ENCODE results near the gene ZBTB22. TPM values are rescaled to one million over a fixed set of nuclear protein-coding genes. Genes with fewer than 3 reads are reported as not detected.

Gene ZBTB22
- total RNA-seq, 2 donors from 2014 or later = 15.0 to 29.5 TPM

DNA sequence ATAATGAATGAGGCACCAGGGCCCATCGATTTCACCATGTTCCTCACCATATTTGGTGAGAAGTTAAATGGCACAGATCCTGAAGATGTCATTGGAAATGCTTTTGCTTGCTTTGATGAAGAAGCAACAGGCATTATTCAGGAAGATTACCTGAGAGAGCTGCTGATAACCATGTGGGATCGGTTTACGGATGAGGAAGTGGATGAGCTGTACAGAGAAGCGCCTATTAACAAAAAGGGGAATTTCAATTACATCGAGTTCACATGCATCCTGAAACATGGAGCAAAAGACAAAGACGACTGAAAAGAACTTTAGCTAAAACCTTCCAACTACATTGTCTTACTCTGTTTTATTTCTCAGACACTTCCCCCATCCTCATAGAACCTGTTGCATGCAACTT lies 21.6 kb upstream of the ZBTB22 start:
- TF ChIP-seq, protein P1, sequence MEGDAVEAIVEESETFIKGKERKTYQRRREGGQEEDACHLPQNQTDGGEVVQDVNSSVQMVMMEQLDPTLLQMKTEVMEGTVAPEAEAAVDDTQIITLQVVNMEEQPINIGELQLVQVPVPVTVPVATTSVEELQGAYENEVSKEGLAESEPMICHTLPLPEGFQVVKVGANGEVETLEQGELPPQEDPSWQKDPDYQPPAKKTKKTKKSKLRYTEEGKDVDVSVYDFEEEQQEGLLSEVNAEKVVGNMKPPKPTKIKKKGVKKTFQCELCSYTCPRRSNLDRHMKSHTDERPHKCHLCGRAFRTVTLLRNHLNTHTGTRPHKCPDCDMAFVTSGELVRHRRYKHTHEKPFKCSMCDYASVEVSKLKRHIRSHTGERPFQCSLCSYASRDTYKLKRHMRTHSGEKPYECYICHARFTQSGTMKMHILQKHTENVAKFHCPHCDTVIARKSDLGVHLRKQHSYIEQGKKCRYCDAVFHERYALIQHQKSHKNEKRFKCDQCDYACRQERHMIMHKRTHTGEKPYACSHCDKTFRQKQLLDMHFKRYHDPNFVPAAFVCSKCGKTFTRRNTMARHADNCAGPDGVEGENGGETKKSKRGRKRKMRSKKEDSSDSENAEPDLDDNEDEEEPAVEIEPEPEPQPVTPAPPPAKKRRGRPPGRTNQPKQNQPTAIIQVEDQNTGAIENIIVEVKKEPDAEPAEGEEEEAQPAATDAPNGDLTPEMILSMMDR (IDR thresholded peaks at IDR 0.05) = no peak
- H3K27ac ChIP-seq = no peak overlapping the region
- no peaks in the 10 kb centered on the region for H3K9me3 ChIP-seq
- no peaks in the 10 kb centered on the region for H3K4me1 ChIP-seq (ENCODE audit: control insufficient read depth in 1 of 2, low read depth in 2 of 2)
- no peaks in the 10 kb centered on the region for H3K36me3 ChIP-seq
- H3K4me3 ChIP-seq = no peak overlapping the region
- no peaks in the 10 kb centered on the region for H3K27me3 ChIP-seq (replicated peaks; ENCODE audit: insufficient read depth)
- DNase-seq (ENCODE audit: low spot score) (no peak), ATAC-seq (ENCODE audit: insufficient number of reproducible peaks, low FRiP score, low read depth) (no peak)

GRCh38 chr6:33336495-33336894 lies 19.0 kb upstream of the ZBTB22 start:
- no peak for DNase-seq (ENCODE audit: low spot score)
- H3K4me3 ChIP-seq = no peak overlapping the region
- TF ChIP-seq, protein P1 (IDR thresholded peaks at IDR 0.05) = no peak
- no peaks in the 10 kb centered on the region for H3K36me3 ChIP-seq
- ATAC-seq (ENCODE audit: insufficient number of reproducible peaks, low FRiP score, low read depth) = no peak
- no peaks in the 10 kb centered on the region for H3K4me1 ChIP-seq (ENCODE audit: control insufficient read depth in 1 of 2, low read depth in 2 of 2)
- no peak overlapping the region for H3K27ac ChIP-seq
- H3K9me3 ChIP-seq = no peaks in the 10 kb centered on the region
- H3K27me3 ChIP-seq (replicated peaks; ENCODE audit: insufficient read depth) = no peaks in the 10 kb centered on the region

DNA sequence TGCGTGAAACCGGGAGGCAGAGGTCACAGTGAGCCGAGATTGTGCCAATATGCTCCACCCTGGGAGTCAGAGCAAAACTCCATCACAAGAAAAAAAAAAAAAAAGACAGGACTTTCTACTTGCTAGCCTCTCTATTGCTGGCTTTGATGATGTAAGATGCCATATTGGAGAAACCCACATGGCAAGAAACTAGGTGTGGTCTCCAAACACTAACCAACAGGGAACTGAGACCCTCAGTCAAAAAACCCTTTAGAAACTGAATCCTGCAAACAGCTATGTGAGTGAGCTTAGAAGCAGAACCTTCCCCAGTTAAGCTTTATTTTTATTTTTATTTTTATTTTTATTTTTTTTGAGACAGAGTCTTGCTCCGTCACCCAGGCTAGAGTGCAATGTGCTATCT lies 18.4 kb upstream of the ZBTB22 start:
- Histone ChIP-seq H3K9me3 (no peaks in the 10 kb centered on the region), H3K27me3 (replicated peaks; ENCODE audit: insufficient read depth) (no peaks in the 10 kb centered on the region), H3K4me1 (ENCODE audit: control insufficient read depth in 1 of 2, low read depth in 2 of 2) (no peaks in the 10 kb centered on the region), H3K36me3 (no peaks in the 10 kb centered on the region), H3K27ac (no peak overlapping the region), H3K4me3 (no peak overlapping the region)
- DNase-seq (ENCODE audit: low spot score) (no peak), ATAC-seq (ENCODE audit: insufficient number of reproducible peaks, low FRiP score, low read depth) (no peak)
- TF ChIP-seq, protein P1 (IDR thresholded peaks at IDR 0.05) = no peak

DNA sequence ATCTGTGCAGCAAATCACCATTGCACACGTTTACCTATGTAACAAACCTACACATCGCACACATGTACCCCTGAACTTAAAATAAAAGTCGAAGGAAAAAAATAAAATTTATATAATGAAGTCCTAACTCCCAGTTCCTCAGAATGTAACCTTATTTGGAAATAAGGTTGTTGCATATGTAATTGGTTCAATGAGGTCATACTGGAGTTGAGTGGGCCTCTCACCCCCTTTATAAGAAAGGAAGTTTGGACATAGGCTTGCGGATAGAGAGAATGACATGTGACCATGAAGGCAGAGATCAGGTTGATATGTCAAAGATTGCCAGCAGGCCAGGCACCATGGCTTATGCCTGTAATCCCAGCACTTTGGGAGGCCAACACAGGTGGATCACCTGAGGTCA lies 16.1 kb upstream of the ZBTB22 start:
- TF ChIP-seq, protein P1 (IDR thresholded peaks at IDR 0.05) = no peak
- Histone ChIP-seq H3K4me3 (no peak overlapping the region), H3K9me3 (no peaks in the 10 kb centered on the region), H3K27me3 (replicated peaks; ENCODE audit: insufficient read depth) (no peaks in the 10 kb centered on the region), H3K4me1 (ENCODE audit: control insufficient read depth in 1 of 2, low read depth in 2 of 2) (no peaks in the 10 kb centered on the region), H3K27ac (no peak overlapping the region), H3K36me3 (no peaks in the 10 kb centered on the region)
- ATAC-seq (ENCODE audit: insufficient number of reproducible peaks, low FRiP score, low read depth) (no peak), DNase-seq (ENCODE audit: low spot score) (no peak)

GRCh38 chr6:33330736-33331135 lies 13.2 kb upstream of the ZBTB22 start:
- no peak for DNase-seq (ENCODE audit: low spot score)

More at GRCh38 chr6:33330736-33331135, 13.2 kb upstream of the ZBTB22 start:
- H3K9me3 ChIP-seq = no peaks in the 10 kb centered on the region
- H3K4me3 ChIP-seq = no peak overlapping the region
- TF ChIP-seq, protein P1 (IDR thresholded peaks at IDR 0.05) = no peak
- ATAC-seq (ENCODE audit: insufficient number of reproducible peaks, low FRiP score, low read depth) = no peak
- no peaks in the 10 kb centered on the region for H3K27me3 ChIP-seq (replicated peaks; ENCODE audit: insufficient read depth)
- no peaks in the 10 kb centered on the region for H3K36me3 ChIP-seq
- H3K4me1 ChIP-seq (ENCODE audit: control insufficient read depth in 1 of 2, low read depth in 2 of 2) = no peaks in the 10 kb centered on the region
- no peak overlapping the region for H3K27ac ChIP-seq
